ENCODE measurements around the gene ENDOV. TPM values are rescaled to one million over a fixed set of nuclear protein-coding genes. Genes with fewer than 3 reads are reported as not detected.

ENDOV gene
- total RNA-seq, 1 experiment from 2014 or later: 14.1 TPM

- Histone ChIP-seq H3K27me3 (replicated peaks; ENCODE audit: insufficient read depth, low read depth, low read length, poor library complexity) (no peaks in the 10 kb centered on the region), H3K4me3 (ENCODE audit: low read depth, low read length, poor library complexity, severe bottlenecking) (no peak overlapping the region), H3K4me1 (ENCODE audit: insufficient read depth, low read length, poor library complexity, severe bottlenecking) (no peaks in the 10 kb centered on the region), H3K9me3 (ENCODE audit: low read depth, low read length, poor library complexity, severe bottlenecking) (no peaks in the 10 kb centered on the region), H3K27ac (ENCODE audit: low read depth, low read length, poor library complexity, severe bottlenecking) (no peak overlapping the region), H3K36me3 (ENCODE audit: insufficient read depth, low read length, poor library complexity, severe bottlenecking) (no peaks in the 10 kb centered on the region)
- DNase-seq (ENCODE audit: low spot score): no peak
- BruUV-seq (replicated peaks): no TSS peak
- TF ChIP-seq CTCF (conservative IDR thresholded peaks at IDR 0.05; ENCODE audit: low read depth, low read length) (no peak), EZH2 (IDR thresholded peaks at IDR 0.05; ENCODE audit: borderline replicate concordance, low read depth, low read length, poor library complexity, severe bottlenecking) (no peak)
- ChIA-PET CTCF (no interaction called here), POLR2A (ENCODE audit: low non-redundant PET) (no interaction called here)
- intact Hi-C loops (cut with micrococcal nuclease; ENCODE audit: unreplicated experiment): no loop called here
These were observed 6.6 kb downstream of the ENDOV start for GRCh38 chr17:80421381-80422090.

DNA sequence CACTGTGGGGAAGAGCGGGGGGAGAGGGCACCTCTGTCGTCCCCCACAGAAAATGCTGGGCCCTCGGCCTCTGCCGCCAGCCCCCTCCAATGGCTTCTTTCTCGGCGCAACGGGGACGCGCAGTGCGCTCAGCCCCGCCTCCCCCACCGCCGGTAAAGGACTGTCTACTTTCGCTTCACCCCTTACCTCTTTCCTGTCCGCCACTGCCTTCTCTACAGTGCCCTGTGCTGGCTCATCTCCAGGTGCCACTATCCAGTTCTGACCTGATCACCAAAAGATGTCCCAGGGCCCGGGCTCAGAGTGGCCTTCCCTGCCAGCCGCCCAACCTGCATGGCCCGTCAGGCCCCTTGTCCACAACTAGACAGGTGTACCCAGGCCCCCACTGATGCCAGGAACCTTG, 7.3 kb downstream of the ENDOV start:
- TF ChIP-seq EZH2 (IDR thresholded peaks at IDR 0.05; ENCODE audit: borderline replicate concordance, low read depth, low read length, poor library complexity, severe bottlenecking) (no peak), CTCF (conservative IDR thresholded peaks at IDR 0.05; ENCODE audit: low read depth, low read length) (no peak)
- no peaks in the 10 kb centered on the region for H3K9me3 ChIP-seq (ENCODE audit: low read depth, low read length, poor library complexity, severe bottlenecking)
- no peaks in the 10 kb centered on the region for H3K27me3 ChIP-seq (replicated peaks; ENCODE audit: insufficient read depth, low read depth, low read length, poor library complexity)
- DNase-seq (ENCODE audit: low spot score): no peak
- H3K27ac ChIP-seq (ENCODE audit: low read depth, low read length, poor library complexity, severe bottlenecking): no peak overlapping the region
- POLR2A ChIA-PET (ENCODE audit: low non-redundant PET): no interaction called here
- CTCF ChIA-PET: no interaction called here
- no peak overlapping the region for H3K4me3 ChIP-seq (ENCODE audit: low read depth, low read length, poor library complexity, severe bottlenecking)
- H3K36me3 ChIP-seq (ENCODE audit: insufficient read depth, low read length, poor library complexity, severe bottlenecking): no peaks in the 10 kb centered on the region
- no peaks in the 10 kb centered on the region for H3K4me1 ChIP-seq (ENCODE audit: insufficient read depth, low read length, poor library complexity, severe bottlenecking)
- intact Hi-C loops (cut with micrococcal nuclease; ENCODE audit: unreplicated experiment): no loop called here
- no TSS peak for BruUV-seq (replicated peaks)

- TF ChIP-seq CTCF (conservative IDR thresholded peaks at IDR 0.05; ENCODE audit: low read depth, low read length) (no peak), EZH2 (IDR thresholded peaks at IDR 0.05; ENCODE audit: borderline replicate concordance, low read depth, low read length, poor library complexity, severe bottlenecking) (no peak)
- CTCF ChIA-PET: no interaction called here
- no TSS peak for BruUV-seq (replicated peaks)
- no peak for DNase-seq (ENCODE audit: low spot score)
- H3K36me3 ChIP-seq (ENCODE audit: insufficient read depth, low read length, poor library complexity, severe bottlenecking): no peaks in the 10 kb centered on the region
- no peaks in the 10 kb centered on the region for H3K4me1 ChIP-seq (ENCODE audit: insufficient read depth, low read length, poor library complexity, severe bottlenecking)
- POLR2A ChIA-PET (ENCODE audit: low non-redundant PET): no interaction called here
- H3K9me3 ChIP-seq (ENCODE audit: low read depth, low read length, poor library complexity, severe bottlenecking): no peaks in the 10 kb centered on the region
- H3K4me3 ChIP-seq (ENCODE audit: low read depth, low read length, poor library complexity, severe bottlenecking): no peak overlapping the region
- no peak overlapping the region for H3K27ac ChIP-seq (ENCODE audit: low read depth, low read length, poor library complexity, severe bottlenecking)
- H3K27me3 ChIP-seq (replicated peaks; ENCODE audit: insufficient read depth, low read depth, low read length, poor library complexity): no peaks in the 10 kb centered on the region
- intact Hi-C loops (cut with micrococcal nuclease; ENCODE audit: unreplicated experiment): no loop called here
These were observed 8.0 kb downstream of the ENDOV start for GRCh38 chr17:80422981-80423380.
